ENCODE data around the gene WDFY4. TPM values are rescaled to one million over a fixed set of nuclear protein-coding genes. Genes with fewer than 3 reads are reported as not detected.

The WDFY4 gene
- total RNA-seq, 1 donor from 2014 or later = not detected

DNA sequence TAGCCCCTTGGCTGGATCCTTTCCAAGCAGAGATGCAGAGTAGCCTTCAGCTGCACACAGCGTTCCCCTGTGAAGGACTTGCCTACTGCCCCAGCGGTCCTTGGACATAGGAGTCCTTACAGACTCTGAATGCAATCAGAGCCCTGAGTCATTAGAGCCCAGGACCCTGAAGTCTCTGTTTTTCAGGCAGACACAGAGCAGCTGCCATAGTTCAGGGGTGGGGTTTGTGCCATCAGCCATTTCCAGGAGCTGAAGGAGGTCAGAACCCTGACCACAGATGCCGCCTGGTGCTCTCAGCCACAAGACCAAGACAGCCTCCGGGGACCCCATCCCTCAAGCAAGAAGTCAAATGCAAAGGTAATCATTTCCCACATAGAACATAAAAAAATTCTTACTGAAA, 32.8 kb upstream of the WDFY4 start:
- peaks cover 21% of the 10 kb centered on the region for H3K27me3 ChIP-seq
- H3K36me3 Mint-ChIP-seq = no peaks in the 10 kb centered on the region
- no peaks in the 10 kb centered on the region for H3K4me1 ChIP-seq
- no peaks in the 10 kb centered on the region for H3K9me3 Mint-ChIP-seq
- H3K4me1 Mint-ChIP-seq = peaks cover 3% of the 10 kb centered on the region
- H3K27ac ChIP-seq = no peak overlapping the region
- no peak overlapping the region for H3K4me3 Mint-ChIP-seq
- H3K27ac Mint-ChIP-seq = no peak overlapping the region
- TF ChIP-seq EZH2 (IDR thresholded peaks at IDR 0.05) = no peak
- TF ChIP-seq, protein P1, sequence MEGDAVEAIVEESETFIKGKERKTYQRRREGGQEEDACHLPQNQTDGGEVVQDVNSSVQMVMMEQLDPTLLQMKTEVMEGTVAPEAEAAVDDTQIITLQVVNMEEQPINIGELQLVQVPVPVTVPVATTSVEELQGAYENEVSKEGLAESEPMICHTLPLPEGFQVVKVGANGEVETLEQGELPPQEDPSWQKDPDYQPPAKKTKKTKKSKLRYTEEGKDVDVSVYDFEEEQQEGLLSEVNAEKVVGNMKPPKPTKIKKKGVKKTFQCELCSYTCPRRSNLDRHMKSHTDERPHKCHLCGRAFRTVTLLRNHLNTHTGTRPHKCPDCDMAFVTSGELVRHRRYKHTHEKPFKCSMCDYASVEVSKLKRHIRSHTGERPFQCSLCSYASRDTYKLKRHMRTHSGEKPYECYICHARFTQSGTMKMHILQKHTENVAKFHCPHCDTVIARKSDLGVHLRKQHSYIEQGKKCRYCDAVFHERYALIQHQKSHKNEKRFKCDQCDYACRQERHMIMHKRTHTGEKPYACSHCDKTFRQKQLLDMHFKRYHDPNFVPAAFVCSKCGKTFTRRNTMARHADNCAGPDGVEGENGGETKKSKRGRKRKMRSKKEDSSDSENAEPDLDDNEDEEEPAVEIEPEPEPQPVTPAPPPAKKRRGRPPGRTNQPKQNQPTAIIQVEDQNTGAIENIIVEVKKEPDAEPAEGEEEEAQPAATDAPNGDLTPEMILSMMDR (IDR thresholded peaks at IDR 0.05) = no peak
- no peak overlapping the region for H3K9ac ChIP-seq
- H3K4me2 ChIP-seq = no peak overlapping the region
- H2AFZ ChIP-seq (replicated peaks) = no peak overlapping the region
- no peak overlapping the region for H3K4me3 ChIP-seq
- H4K20me1 ChIP-seq (ENCODE audit: low read depth) = no peaks in the 10 kb centered on the region
- no peaks in the 10 kb centered on the region for H3K36me3 ChIP-seq
- peaks cover 13% of the 10 kb centered on the region for H3K27me3 Mint-ChIP-seq (ENCODE audit: insufficient read depth, low read depth)
- H3K79me2 ChIP-seq (ENCODE audit: low read depth) = no peaks in the 10 kb centered on the region
- DNase-seq (ENCODE audit: low spot score) = no peak
- H3K9me3 ChIP-seq (ENCODE audit: low read depth) = no peaks in the 10 kb centered on the region
- H3F3A ChIP-seq (ENCODE audit: low read depth) = no peaks in the 10 kb centered on the region

DNA sequence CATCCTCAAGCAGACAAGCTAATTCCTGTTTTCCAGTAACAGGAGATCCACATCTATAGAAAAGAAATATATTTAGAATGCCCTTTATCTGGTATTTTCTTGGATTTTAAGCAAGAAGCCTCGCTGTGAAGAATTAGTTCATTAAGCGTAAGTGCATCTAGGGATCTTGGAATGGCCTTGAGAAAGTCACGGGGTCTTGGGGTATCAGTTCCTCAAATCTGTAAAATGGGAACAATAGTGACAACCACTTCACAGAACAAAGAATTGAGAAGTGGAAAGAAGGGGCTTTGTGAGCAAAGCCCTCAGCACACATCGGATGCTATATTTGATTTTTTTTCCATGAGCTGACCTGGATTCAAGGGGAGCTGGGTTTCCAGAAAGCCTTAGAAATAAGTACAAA, 32.3 kb upstream of the WDFY4 start:
- H4K20me1 ChIP-seq (ENCODE audit: low read depth) = no peaks in the 10 kb centered on the region
- no peak overlapping the region for H3K4me3 ChIP-seq
- no peak overlapping the region for H3K27ac Mint-ChIP-seq
- peaks cover 3% of the 10 kb centered on the region for H3K4me1 Mint-ChIP-seq
- H3K27me3 Mint-ChIP-seq (ENCODE audit: insufficient read depth, low read depth) = peaks cover 13% of the 10 kb centered on the region
- no peak overlapping the region for H3K4me2 ChIP-seq
- no peaks in the 10 kb centered on the region for H3F3A ChIP-seq (ENCODE audit: low read depth)
- DNase-seq (ENCODE audit: low spot score) = no peak
- H3K36me3 ChIP-seq = no peaks in the 10 kb centered on the region
- H3K9me3 ChIP-seq (ENCODE audit: low read depth) = no peaks in the 10 kb centered on the region
- no peaks in the 10 kb centered on the region for H3K4me1 ChIP-seq
- H3K79me2 ChIP-seq (ENCODE audit: low read depth) = no peaks in the 10 kb centered on the region
- no peaks in the 10 kb centered on the region for H3K36me3 Mint-ChIP-seq
- no peak overlapping the region for H3K9ac ChIP-seq
- no peak overlapping the region for H3K27ac ChIP-seq
- H3K4me3 Mint-ChIP-seq = no peak overlapping the region
- H3K27me3 ChIP-seq = peaks cover 26% of the 10 kb centered on the region
- H2AFZ ChIP-seq (replicated peaks) = no peak overlapping the region
- no peak for TF ChIP-seq EZH2 (IDR thresholded peaks at IDR 0.05)
- no peak for TF ChIP-seq EZH2phosphoT487 (IDR thresholded peaks at IDR 0.05)
- TF ChIP-seq, protein P1 (IDR thresholded peaks at IDR 0.05) = no peak
- H3K9me3 Mint-ChIP-seq = no peaks in the 10 kb centered on the region

DNA sequence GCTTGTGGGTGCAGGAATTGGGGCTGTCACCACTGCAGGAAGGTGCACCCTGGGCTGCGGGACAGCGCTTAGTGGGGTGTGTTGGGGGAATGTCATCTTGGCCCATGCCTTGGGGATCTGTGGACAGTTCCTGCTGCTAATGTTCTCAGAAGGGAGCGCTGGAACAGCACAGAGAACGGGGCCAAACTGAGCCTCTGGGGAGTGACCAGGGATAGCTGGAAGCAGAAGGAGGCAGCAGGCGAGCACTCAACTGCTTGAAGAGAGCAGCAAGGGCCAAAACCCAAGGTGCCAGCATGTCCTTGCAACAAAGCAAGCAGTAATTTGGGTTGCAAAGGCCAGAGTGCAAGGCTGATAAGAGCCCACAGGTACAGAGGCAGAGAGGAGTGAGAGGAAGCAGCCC, 31.3 kb upstream of the WDFY4 start:
- H3K4me1 ChIP-seq = no peaks in the 10 kb centered on the region
- Mint-ChIP-seq H3K27ac (no peak overlapping the region), H3K27me3 (ENCODE audit: insufficient read depth, low read depth) (peaks cover 17% of the 10 kb centered on the region), H3K4me3 (no peak overlapping the region), H3K4me1 (peaks cover 4% of the 10 kb centered on the region), H3K9me3 (no peaks in the 10 kb centered on the region), H3K36me3 (no peaks in the 10 kb centered on the region)
- H3K9me3 ChIP-seq (ENCODE audit: low read depth) = no peaks in the 10 kb centered on the region
- H2AFZ ChIP-seq (replicated peaks) = no peak overlapping the region
- H3K4me3 ChIP-seq = no peak overlapping the region
- no peaks in the 10 kb centered on the region for H3K79me2 ChIP-seq (ENCODE audit: low read depth)
- H3F3A ChIP-seq (ENCODE audit: low read depth) = no peaks in the 10 kb centered on the region
- H3K27ac ChIP-seq = no peak overlapping the region
- TF ChIP-seq EZH2 (IDR thresholded peaks at IDR 0.05) (no peak), EZH2phosphoT487 (IDR thresholded peaks at IDR 0.05) (no peak)
- TF ChIP-seq, protein P1 (IDR thresholded peaks at IDR 0.05) = no peak
- no peak overlapping the region for H3K9ac ChIP-seq
- no peaks in the 10 kb centered on the region for H3K36me3 ChIP-seq
- H3K4me2 ChIP-seq = no peak overlapping the region
- H3K27me3 ChIP-seq = peaks cover 33% of the 10 kb centered on the region
- DNase-seq (ENCODE audit: low spot score) = no peak
- no peaks in the 10 kb centered on the region for H4K20me1 ChIP-seq (ENCODE audit: low read depth)
